RWPE2 (cell line): ENCODE data around the gene RIMBP2.

Source experiments
- ATAC-seq: fragments of 200-7000 bp; cut with Tn5 transposase; 3 replicates; pipeline ENCODE4 v1.9.1; 2021; ENCODE audit warnings: low read depth
- DNase-seq: peaks from one replicate; pipeline ENCODE4 v3.0.0-alpha.2; 2020; ENCODE audit warnings: low spot score
- H3K27ac ChIP-seq: fragments of 450-650 bp; 2 replicates; pipeline ENCODE4 v1.5.1; 2017; ENCODE audit warnings: mild to moderate bottlenecking; ENCODE audit not compliant: poor library complexity, severe bottlenecking
- H3K27me3 ChIP-seq: fragments of 250-450 bp; sonication (Bioruptor Pico); 2 replicates; pipeline ENCODE4 v1.5.1; 2021; ENCODE audit warnings: mild to moderate bottlenecking, moderate library complexity; ENCODE audit not compliant: insufficient read depth, poor library complexity, severe bottlenecking
- H3K36me3 ChIP-seq: fragments of 250-450 bp; sonication (Bioruptor Pico); 2 replicates; pipeline ENCODE4 v1.5.1; 2020; ENCODE audit warnings: low read depth, mild to moderate bottlenecking, moderate library complexity
- H3K4me1 ChIP-seq: fragments of 250-450 bp; sonication (Bioruptor Pico); 2 replicates; pipeline ENCODE4 v1.5.1; 2021; ENCODE audit warnings: mild to moderate bottlenecking, moderate library complexity; ENCODE audit not compliant: insufficient read depth, poor library complexity, severe bottlenecking
- H3K4me3 ChIP-seq: fragments of 250-450 bp; sonication (Bioruptor Pico); 2 replicates; pipeline ENCODE4 v1.5.1; 2021; ENCODE audit warnings: mild to moderate bottlenecking, moderate library complexity; ENCODE audit not compliant: severe bottlenecking
- H3K9me3 ChIP-seq: fragments of 250-450 bp; sonication (Bioruptor Pico); 2 replicates; pipeline ENCODE4 v1.5.1; 2021; ENCODE audit warnings: mild to moderate bottlenecking, moderate library complexity; ENCODE audit not compliant: severe bottlenecking
- CTCF ChIP-seq: fragments of 450-650 bp; IDR thresholded peaks from one replicate; pipeline ENCODE4 v1.5.1; 2017; ENCODE audit warnings: mild to moderate bottlenecking, moderate library complexity; ENCODE audit not compliant: poor library complexity, severe bottlenecking

Gene RIMBP2

GRCh38 chr12:130685250-130685787 lies 30.8 kb downstream of the RIMBP2 start:
- no peaks in the 10 kb centered on the region for H3K36me3 ChIP-seq
- H3K27me3 ChIP-seq, result peaks cover 53% of the 10 kb centered on the region
- no peak overlapping the region for H3K27ac ChIP-seq
- no peak for ATAC-seq
- no peak for TF ChIP-seq CTCF
- no peaks in the 10 kb centered on the region for H3K9me3 ChIP-seq
- H3K4me1 ChIP-seq, result no peaks in the 10 kb centered on the region
- H3K4me3 ChIP-seq, result no peak overlapping the region
- DNase-seq, result no peak

GRCh38 chr12:130683811-130684210 lies 32.3 kb downstream of the RIMBP2 start:
- DNase-seq (no peak), ATAC-seq (no peak)
- TF ChIP-seq CTCF, result no peak
- Histone ChIP-seq H3K4me3 (no peak overlapping the region), H3K36me3 (no peaks in the 10 kb centered on the region), H3K27ac (no peak overlapping the region), H3K27me3 (peaks cover 50% of the 10 kb centered on the region), H3K4me1 (no peaks in the 10 kb centered on the region), H3K9me3 (no peaks in the 10 kb centered on the region)

GRCh38 chr12:130683080-130683479 lies 33.0 kb downstream of the RIMBP2 start:
- ATAC-seq, result no peak
- no peak for DNase-seq
- H3K4me3 ChIP-seq, result no peak overlapping the region
- no peaks in the 10 kb centered on the region for H3K4me1 ChIP-seq
- no peaks in the 10 kb centered on the region for H3K9me3 ChIP-seq
- H3K27me3 ChIP-seq, result peaks cover 45% of the 10 kb centered on the region
- H3K36me3 ChIP-seq, result no peaks in the 10 kb centered on the region
- no peak for TF ChIP-seq CTCF
- H3K27ac ChIP-seq, result no peak overlapping the region

GRCh38 chr12:130680451-130680990 lies 35.6 kb downstream of the RIMBP2 start:
- Histone ChIP-seq H3K36me3 (no peaks in the 10 kb centered on the region), H3K4me1 (no peaks in the 10 kb centered on the region), H3K4me3 (no peak overlapping the region), H3K27me3 (peaks cover 20% of the 10 kb centered on the region), H3K9me3 (no peaks in the 10 kb centered on the region), H3K27ac (no peak overlapping the region)
- no peak for DNase-seq
- no peak for TF ChIP-seq CTCF
- no peak for ATAC-seq

GRCh38 chr12:130677957-130678558 lies 38.0 kb downstream of the RIMBP2 start:
- no peaks in the 10 kb centered on the region for H3K9me3 ChIP-seq
- no peak overlapping the region for H3K27ac ChIP-seq
- H3K4me3 ChIP-seq, result no peak overlapping the region
- H3K27me3 ChIP-seq, result no peaks in the 10 kb centered on the region
- H3K4me1 ChIP-seq, result no peaks in the 10 kb centered on the region
- DNase-seq (no peak), ATAC-seq (no peak)
- no peak for TF ChIP-seq CTCF
- H3K36me3 ChIP-seq, result no peaks in the 10 kb centered on the region
